Upper lobe of left lung (tissue), 6 donors: Measurements from ENCODE around the gene MRO. TPM values are rescaled to one million over a fixed set of nuclear protein-coding genes. Genes with fewer than 3 reads are reported as not detected.

ENCODE experiments used
- ATAC-seq, 2 donors: fragments of 200-7000 bp; cut with Tn5 transposase; one replicate each; pipeline ENCODE4 v1.9.1; 2022; ENCODE audit warnings: mild to moderate bottlenecking in 2 of 2, moderate library complexity in 2 of 2; ENCODE audit not compliant: low FRiP score in 2 of 2
- DNase-seq, 2 donors: peaks; one replicate each; pipeline ENCODE4 v3.0.0-alpha.2; 2019 to 2020
- H3K27ac ChIP-seq, 4 donors: fragments of 200-600 bp; sonication (generic); one replicate each; pipeline ENCODE4 v1.5.1; 2016 to 2019
- H3K27me3 ChIP-seq, 4 donors: fragments of 200-600 bp; sonication (generic); one replicate each; pipeline ENCODE4 v1.5.1; 2017 to 2019
- H3K36me3 ChIP-seq, 4 donors: fragments of 200-600 bp; sonication (generic); one replicate each; pipeline ENCODE4 v1.5.1; 2016 to 2019
- H3K4me1 ChIP-seq, 4 donors: fragments of 200-600 bp; sonication (generic); one replicate each; pipeline ENCODE4 v1.5.1; 2018 to 2019
- H3K4me3 ChIP-seq, 4 donors: fragments of 200-600 bp; sonication (generic); one replicate each; pipeline ENCODE4 v1.5.1; 2017 to 2019; ENCODE audit warnings: mild to moderate bottlenecking in 2 of 4, moderate library complexity in 1 of 4
- H3K9me3 ChIP-seq, 4 donors: fragments of 200-600 bp; sonication (generic); one replicate each; pipeline ENCODE4 v1.5.1; 2018 to 2019
- CTCF ChIP-seq, 6 experiments: fragments of 450-650 bp in 4 of 6; fragments of 200-600 bp in 2 of 6; sonication (generic) in 2 of 6; IDR thresholded peaks; one replicate each; pipeline ENCODE4 v1.5.1; 2016 to 2019; ENCODE audit warnings: antibody characterized with exemption in 6 of 6
- EP300 ChIP-seq, 4 donors: sonication (generic); formaldehyde crosslinking; IDR thresholded peaks; one replicate each; pipeline ENCODE4 v1.5.1; 2017; ENCODE audit warnings: antibody characterized with exemption in 4 of 4, control low read depth in 2 of 4
- POLR2A ChIP-seq, 4 donors: fragments of 450-650 bp; IDR thresholded peaks; one replicate each; pipeline ENCODE4 v1.5.1; 2016 to 2017; ENCODE audit warnings: antibody characterized with exemption in 4 of 4, mild to moderate bottlenecking in 2 of 4
- POLR2AphosphoS5 ChIP-seq, 2 donors: sonication (generic); formaldehyde crosslinking; IDR thresholded peaks; one replicate each; pipeline ENCODE4 v1.5.1; 2017; ENCODE audit warnings: antibody characterized with exemption in 2 of 2
- WGBS, 2 donors: methylation state at CpG; one replicate each; pipeline ENCODE4 v1.1.5; 2017 to 2018; 5-methylcytosine and 5-hydroxymethylcytosine counted together
- total RNA-seq, 6 donors: library from RNA; depleted of rRNA in 4 of 6; stranded (reverse); fragments of >200 nt in 4 of 6; gene quantifications; one replicate each; pipeline versions ENCODE4 v1.1.0 to v1.2.1, GENCODE V29; 2016 to 2021
- donor health status: DM: no; HTN: no; CAD: no; lungs with moderate emphysema.
- donor health status: DM: no; HTN: yes; CAD: no; lungs with severe emphysema.

Gene MRO
- total RNA-seq, 6 donors from 2014 or later: 0.46 to 0.77 (median 0.71) TPM; not detected in 3

GRCh38 chr18:50753311-50753710 lies 66.5 kb downstream of the MRO start:
- TF ChIP-seq EP300 (IDR thresholded peaks at IDR 0.05) (no peak), CTCF (IDR thresholded peaks at IDR 0.05) (no peak), POLR2A (IDR thresholded peaks at IDR 0.05) (no peak), POLR2AphosphoS5 (IDR thresholded peaks at IDR 0.05) (no peak)
- H3K4me1 ChIP-seq: no peaks in the 10 kb centered on the region
- no peaks in the 10 kb centered on the region for H3K9me3 ChIP-seq
- DNase-seq (no peak), ATAC-seq (no peak)
- no peaks in the 10 kb centered on the region for H3K27me3 ChIP-seq
- WGBS, 2 donors: 0 to 86% methylated on average over 1 of the region's 1 CpG
- H3K36me3 ChIP-seq: no peaks in the 10 kb centered on the region
- H3K27ac ChIP-seq: no peak overlapping the region
- H3K4me3 ChIP-seq: no peak overlapping the region

- no peaks in the 10 kb centered on the region for H3K27me3 ChIP-seq
- no peak overlapping the region for H3K4me3 ChIP-seq
- no peak for TF ChIP-seq EP300 (IDR thresholded peaks at IDR 0.05)
- no peak for ATAC-seq
- 65 to 94% methylated on average over 1 of the region's 1 CpG for WGBS, 2 donors
- DNase-seq: no peak
- H3K4me1 ChIP-seq: no peaks in the 10 kb centered on the region
- no peak overlapping the region for H3K27ac ChIP-seq
- H3K36me3 ChIP-seq: no peaks in the 10 kb centered on the region
- H3K9me3 ChIP-seq: no peaks in the 10 kb centered on the region
Measured at GRCh38 chr18:50751947-50752346, 67.9 kb downstream of the MRO start.

DNA sequence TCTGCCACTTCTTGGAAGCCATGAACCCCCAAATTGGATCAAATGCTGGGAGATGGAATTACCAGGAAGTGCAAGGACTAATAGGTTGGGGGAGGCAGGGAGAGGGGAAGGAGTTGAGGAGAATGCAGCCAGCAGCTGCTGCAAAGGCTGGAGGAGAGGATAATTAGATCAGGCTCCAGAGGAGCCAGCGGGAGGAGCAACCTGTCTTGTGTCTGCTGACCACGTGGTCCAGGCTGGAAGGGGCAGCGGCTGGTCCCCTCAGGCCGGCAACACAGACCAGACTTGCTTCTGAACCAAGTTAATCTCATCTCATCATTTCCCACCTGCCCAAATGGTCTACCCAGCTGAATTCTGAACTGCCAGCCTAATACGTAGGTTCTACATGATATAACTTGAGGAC lies 68.3 kb downstream of the MRO start:
- Histone ChIP-seq H3K4me1 (no peaks in the 10 kb centered on the region), H3K4me3 (no peak overlapping the region), H3K27me3 (no peaks in the 10 kb centered on the region), H3K36me3 (no peaks in the 10 kb centered on the region), H3K9me3 (no peaks in the 10 kb centered on the region), H3K27ac (no peak overlapping the region)
- DNase-seq (peak in 1 of 2 donors; percentile 38), ATAC-seq (no peak)
- TF ChIP-seq CTCF (IDR thresholded peaks at IDR 0.05) (no peak), EP300 (IDR thresholded peaks at IDR 0.05) (no peak), POLR2A (IDR thresholded peaks at IDR 0.05) (no peak), POLR2AphosphoS5 (IDR thresholded peaks at IDR 0.05) (no peak)
- WGBS, 2 donors: 37 to 46% methylated on average over 5 of the region's 5 CpGs

GRCh38 chr18:50750546-50750945 lies 69.3 kb downstream of the MRO start:
- no peak overlapping the region for H3K27ac ChIP-seq
- H3K36me3 ChIP-seq: no peaks in the 10 kb centered on the region
- H3K27me3 ChIP-seq: no peaks in the 10 kb centered on the region
- no peak for TF ChIP-seq EP300 (IDR thresholded peaks at IDR 0.05)
- no peak for TF ChIP-seq POLR2AphosphoS5 (IDR thresholded peaks at IDR 0.05)
- no peak for TF ChIP-seq CTCF (IDR thresholded peaks at IDR 0.05)
- TF ChIP-seq POLR2A (IDR thresholded peaks at IDR 0.05): no peak
- H3K4me3 ChIP-seq: no peak overlapping the region
- H3K4me1 ChIP-seq: no peaks in the 10 kb centered on the region
- ATAC-seq: no peak
- DNase-seq: no peak
- H3K9me3 ChIP-seq: no peaks in the 10 kb centered on the region
- WGBS, 2 donors: 88 to 94% methylated on average over 2 of the region's 2 CpGs

- no peak for DNase-seq
- H3K4me3 ChIP-seq: no peak overlapping the region
- H3K9me3 ChIP-seq: no peaks in the 10 kb centered on the region
- no peak overlapping the region for H3K27ac ChIP-seq
- H3K27me3 ChIP-seq: no peaks in the 10 kb centered on the region
- H3K4me1 ChIP-seq: no peaks in the 10 kb centered on the region
- no peak for ATAC-seq
- no peaks in the 10 kb centered on the region for H3K36me3 ChIP-seq
- TF ChIP-seq POLR2A (IDR thresholded peaks at IDR 0.05) (no peak), EP300 (IDR thresholded peaks at IDR 0.05) (no peak), CTCF (IDR thresholded peaks at IDR 0.05) (no peak), POLR2AphosphoS5 (IDR thresholded peaks at IDR 0.05) (no peak)
- 48 to 58% methylated on average over 4 of the region's 4 CpGs for WGBS, 2 donors
Measured at GRCh38 chr18:50749945-50750344, 69.9 kb downstream of the MRO start.
